Measurements from ENCODE around the gene HTR1B. TPM values are rescaled to one million over a fixed set of nuclear protein-coding genes. Genes with fewer than 3 reads are reported as not detected.

The HTR1B gene
- total RNA-seq, 1 donor = not detected

DNA sequence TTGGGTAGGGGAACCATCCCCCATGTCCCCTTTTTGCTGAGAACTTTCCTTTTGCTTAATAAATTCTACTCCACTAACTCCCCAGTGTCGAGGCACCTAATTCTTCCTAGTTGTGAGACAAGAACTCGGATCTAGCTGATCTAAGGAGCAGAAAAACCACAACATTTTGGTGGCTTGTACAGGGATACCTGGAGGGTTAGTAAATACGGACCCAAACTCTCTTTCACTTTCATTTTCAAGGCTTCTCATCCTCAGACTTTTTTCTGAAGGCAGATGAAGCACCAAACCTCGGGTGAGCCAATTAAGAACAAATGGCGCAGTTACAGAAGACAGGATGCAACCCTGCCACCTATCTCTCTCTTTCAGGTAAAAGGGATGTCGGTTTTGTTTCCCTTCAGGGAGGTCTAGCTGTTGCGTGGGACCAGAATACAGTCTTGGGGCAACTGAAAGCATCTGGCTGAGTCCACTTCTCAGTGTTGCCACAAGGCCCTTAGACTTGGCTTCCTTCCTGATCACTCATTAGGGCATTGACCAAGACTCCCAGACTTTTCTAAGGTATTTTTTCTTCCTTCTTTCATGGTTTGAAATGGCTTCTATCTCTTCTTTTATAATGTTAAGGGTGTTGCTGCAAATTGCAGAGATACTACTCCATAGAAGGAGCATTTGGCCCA, 11.1 kb upstream of the HTR1B start:
- H3K36me3 ChIP-seq (ENCODE audit: insufficient read depth, low read length) = no peaks in the 10 kb centered on the region
- H3K4me3 ChIP-seq (ENCODE audit: insufficient read depth, low read length) = no peak overlapping the region
- H2AFZ ChIP-seq (ENCODE audit: low read length) = no peak overlapping the region
- H3K27me3 ChIP-seq (ENCODE audit: insufficient read depth, low read length) = no peaks in the 10 kb centered on the region
- H3K9me3 ChIP-seq (ENCODE audit: low read depth, low read length) = no peaks in the 10 kb centered on the region
- peak overlapping the region; percentile 1 for H3K4me2 ChIP-seq (ENCODE audit: insufficient read depth, low read length)
- DNase-seq (ENCODE audit: insufficient read length, low spot score, missing footprints) = peak; percentile 52
- TF ChIP-seq, protein P1, sequence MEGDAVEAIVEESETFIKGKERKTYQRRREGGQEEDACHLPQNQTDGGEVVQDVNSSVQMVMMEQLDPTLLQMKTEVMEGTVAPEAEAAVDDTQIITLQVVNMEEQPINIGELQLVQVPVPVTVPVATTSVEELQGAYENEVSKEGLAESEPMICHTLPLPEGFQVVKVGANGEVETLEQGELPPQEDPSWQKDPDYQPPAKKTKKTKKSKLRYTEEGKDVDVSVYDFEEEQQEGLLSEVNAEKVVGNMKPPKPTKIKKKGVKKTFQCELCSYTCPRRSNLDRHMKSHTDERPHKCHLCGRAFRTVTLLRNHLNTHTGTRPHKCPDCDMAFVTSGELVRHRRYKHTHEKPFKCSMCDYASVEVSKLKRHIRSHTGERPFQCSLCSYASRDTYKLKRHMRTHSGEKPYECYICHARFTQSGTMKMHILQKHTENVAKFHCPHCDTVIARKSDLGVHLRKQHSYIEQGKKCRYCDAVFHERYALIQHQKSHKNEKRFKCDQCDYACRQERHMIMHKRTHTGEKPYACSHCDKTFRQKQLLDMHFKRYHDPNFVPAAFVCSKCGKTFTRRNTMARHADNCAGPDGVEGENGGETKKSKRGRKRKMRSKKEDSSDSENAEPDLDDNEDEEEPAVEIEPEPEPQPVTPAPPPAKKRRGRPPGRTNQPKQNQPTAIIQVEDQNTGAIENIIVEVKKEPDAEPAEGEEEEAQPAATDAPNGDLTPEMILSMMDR (IDR thresholded peaks at IDR 0.05; ENCODE audit: extremely low read depth, low read depth, low read length) = no peak
- no peaks in the 10 kb centered on the region for H3K79me2 ChIP-seq (ENCODE audit: insufficient read depth, low read length)
- no peak overlapping the region for H3K27ac ChIP-seq (ENCODE audit: low read depth, low read length)
- H4K20me1 ChIP-seq (ENCODE audit: insufficient read depth, low read length) = no peaks in the 10 kb centered on the region
- H3K4me1 ChIP-seq (ENCODE audit: insufficient read depth, low read length) = no peaks in the 10 kb centered on the region

DNA sequence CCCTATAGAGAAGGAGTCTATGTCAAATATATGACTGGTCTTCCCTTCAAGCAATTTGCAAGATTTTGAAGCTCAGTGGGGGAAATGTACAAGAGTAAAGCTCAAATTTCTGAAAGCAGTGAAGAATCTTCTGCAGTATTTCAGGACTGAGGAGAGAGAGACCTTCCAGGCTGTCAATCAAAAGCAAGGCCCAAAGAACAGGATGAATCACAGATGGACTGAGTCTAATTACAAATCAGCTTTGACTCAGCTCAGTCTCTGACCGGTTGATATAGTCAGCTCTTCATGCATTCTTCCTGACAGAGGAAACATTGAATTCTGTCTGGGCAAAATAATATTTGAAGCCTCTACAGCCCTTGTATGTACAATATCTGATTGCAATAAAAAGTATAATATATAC, 7.7 kb upstream of the HTR1B start:
- Histone ChIP-seq H3K4me3 (ENCODE audit: insufficient read depth, low read length) (no peak overlapping the region), H3K9me3 (ENCODE audit: low read depth, low read length) (no peaks in the 10 kb centered on the region), H3K27me3 (ENCODE audit: insufficient read depth, low read length) (no peaks in the 10 kb centered on the region), H3K79me2 (ENCODE audit: insufficient read depth, low read length) (no peaks in the 10 kb centered on the region), H2AFZ (ENCODE audit: low read length) (no peak overlapping the region), H3K4me1 (ENCODE audit: insufficient read depth, low read length) (peaks cover 7% of the 10 kb centered on the region), H3K36me3 (ENCODE audit: insufficient read depth, low read length) (no peaks in the 10 kb centered on the region), H3K4me2 (ENCODE audit: insufficient read depth, low read length) (no peak overlapping the region), H4K20me1 (ENCODE audit: insufficient read depth, low read length) (no peaks in the 10 kb centered on the region), H3K27ac (ENCODE audit: low read depth, low read length) (no peak overlapping the region)
- TF ChIP-seq, protein P1 (IDR thresholded peaks at IDR 0.05; ENCODE audit: extremely low read depth, low read depth, low read length) = no peak
- peak; percentile 72 for DNase-seq (ENCODE audit: insufficient read length, low spot score, missing footprints)

DNA sequence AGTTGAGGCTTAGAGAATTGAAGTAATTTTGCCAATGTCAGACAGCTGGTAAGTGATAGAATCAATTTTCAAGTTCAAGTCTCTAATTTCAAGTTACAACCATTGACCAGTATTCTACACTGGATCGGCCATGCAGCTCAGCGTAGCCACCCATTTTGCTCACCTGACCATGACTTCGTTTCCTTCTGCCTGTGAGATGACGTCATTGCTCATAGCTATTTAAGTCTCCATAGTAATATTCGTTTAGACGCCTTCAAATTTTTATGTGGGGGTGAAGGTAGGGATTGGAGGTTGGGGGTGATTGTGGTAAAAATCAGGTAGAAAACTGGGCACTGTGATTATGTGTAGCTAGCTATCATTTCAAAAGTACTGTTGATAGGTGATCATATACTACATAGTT, 5.6 kb upstream of the HTR1B start:
- H3K27ac ChIP-seq (ENCODE audit: low read depth, low read length) = no peak overlapping the region
- H3K4me1 ChIP-seq (ENCODE audit: insufficient read depth, low read length) = peaks cover 7% of the 10 kb centered on the region
- no peaks in the 10 kb centered on the region for H4K20me1 ChIP-seq (ENCODE audit: insufficient read depth, low read length)
- no peak overlapping the region for H3K4me3 ChIP-seq (ENCODE audit: insufficient read depth, low read length)
- DNase-seq (ENCODE audit: insufficient read length, low spot score, missing footprints) = no peak
- no peaks in the 10 kb centered on the region for H3K79me2 ChIP-seq (ENCODE audit: insufficient read depth, low read length)
- no peak overlapping the region for H3K4me2 ChIP-seq (ENCODE audit: insufficient read depth, low read length)
- H2AFZ ChIP-seq (ENCODE audit: low read length) = no peak overlapping the region
- H3K27me3 ChIP-seq (ENCODE audit: insufficient read depth, low read length) = peaks cover 20% of the 10 kb centered on the region
- H3K36me3 ChIP-seq (ENCODE audit: insufficient read depth, low read length) = no peaks in the 10 kb centered on the region
- TF ChIP-seq, protein P1 (IDR thresholded peaks at IDR 0.05; ENCODE audit: extremely low read depth, low read depth, low read length) = no peak
- H3K9me3 ChIP-seq (ENCODE audit: low read depth, low read length) = no peaks in the 10 kb centered on the region

DNA sequence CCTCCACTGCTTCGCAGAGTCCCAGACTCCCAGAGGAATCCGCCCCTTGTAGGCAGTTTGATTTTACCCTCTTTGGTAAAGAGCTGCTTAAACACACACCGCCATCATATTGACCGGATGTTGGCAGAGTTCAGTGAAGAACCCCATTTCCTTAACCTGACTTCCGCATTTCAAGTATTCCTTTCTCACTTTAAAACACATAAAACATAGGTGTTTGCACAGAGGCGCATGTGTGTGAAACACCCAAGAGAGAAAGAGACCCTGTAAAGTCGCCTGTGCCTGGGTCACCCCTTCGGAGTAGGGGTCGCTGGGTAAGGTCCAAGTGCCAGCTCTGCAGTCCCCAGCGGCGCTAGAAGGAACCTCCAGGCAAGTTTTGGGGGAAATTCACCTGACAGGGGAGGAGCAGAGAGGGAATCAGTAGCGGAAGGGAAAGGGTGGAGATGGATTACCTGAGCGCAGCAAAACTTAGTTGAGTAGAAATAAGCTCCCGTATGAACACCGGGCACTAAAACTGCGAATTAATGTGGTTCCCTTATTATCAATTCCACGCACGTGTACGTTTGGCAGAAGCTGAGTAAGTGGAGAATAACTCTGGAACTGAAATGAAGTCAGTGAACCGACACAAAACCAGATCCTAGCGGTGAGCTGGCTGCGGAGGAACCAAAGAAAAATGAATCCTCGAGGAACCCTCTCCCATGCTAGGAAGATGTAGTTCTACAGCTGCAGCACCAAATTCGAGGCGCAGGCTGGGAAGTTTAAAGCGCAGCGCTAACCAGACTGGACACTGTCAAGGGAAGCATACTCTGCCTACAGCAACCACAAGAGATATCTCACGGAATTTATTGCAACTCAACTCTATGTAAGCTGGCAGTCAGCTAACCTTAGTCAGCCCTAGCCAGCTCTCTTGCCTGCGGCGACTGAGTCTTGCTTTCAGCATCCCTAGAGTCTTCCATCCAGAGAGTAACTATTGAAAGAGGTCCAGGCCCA, 3.5 kb upstream of the HTR1B start:
- Histone ChIP-seq H3K4me2 (ENCODE audit: insufficient read depth, low read length) (peak overlapping the region; percentile 99), H2AFZ (ENCODE audit: low read length) (peak overlapping the region; percentile 98), H3K36me3 (ENCODE audit: insufficient read depth, low read length) (no peaks in the 10 kb centered on the region), H3K4me3 (ENCODE audit: insufficient read depth, low read length) (peak overlapping the region; percentile 87), H3K4me1 (ENCODE audit: insufficient read depth, low read length) (peaks cover 7% of the 10 kb centered on the region), H4K20me1 (ENCODE audit: insufficient read depth, low read length) (no peaks in the 10 kb centered on the region), H3K9me3 (ENCODE audit: low read depth, low read length) (no peaks in the 10 kb centered on the region), H3K79me2 (ENCODE audit: insufficient read depth, low read length) (no peaks in the 10 kb centered on the region), H3K27ac (ENCODE audit: low read depth, low read length) (peak overlapping the region; percentile 31), H3K27me3 (ENCODE audit: insufficient read depth, low read length) (peaks cover 42% of the 10 kb centered on the region)
- TF ChIP-seq, protein P1 (IDR thresholded peaks at IDR 0.05; ENCODE audit: extremely low read depth, low read depth, low read length) = no peak
- DNase-seq (ENCODE audit: insufficient read length, low spot score, missing footprints) = peak; percentile 80

Measured in osteoblast (primary cell).